ENCODE results near the gene AP3S1.
A peak's percentile ranks its signal among the peaks of the same experiment; 100 is the strongest.

DNA sequence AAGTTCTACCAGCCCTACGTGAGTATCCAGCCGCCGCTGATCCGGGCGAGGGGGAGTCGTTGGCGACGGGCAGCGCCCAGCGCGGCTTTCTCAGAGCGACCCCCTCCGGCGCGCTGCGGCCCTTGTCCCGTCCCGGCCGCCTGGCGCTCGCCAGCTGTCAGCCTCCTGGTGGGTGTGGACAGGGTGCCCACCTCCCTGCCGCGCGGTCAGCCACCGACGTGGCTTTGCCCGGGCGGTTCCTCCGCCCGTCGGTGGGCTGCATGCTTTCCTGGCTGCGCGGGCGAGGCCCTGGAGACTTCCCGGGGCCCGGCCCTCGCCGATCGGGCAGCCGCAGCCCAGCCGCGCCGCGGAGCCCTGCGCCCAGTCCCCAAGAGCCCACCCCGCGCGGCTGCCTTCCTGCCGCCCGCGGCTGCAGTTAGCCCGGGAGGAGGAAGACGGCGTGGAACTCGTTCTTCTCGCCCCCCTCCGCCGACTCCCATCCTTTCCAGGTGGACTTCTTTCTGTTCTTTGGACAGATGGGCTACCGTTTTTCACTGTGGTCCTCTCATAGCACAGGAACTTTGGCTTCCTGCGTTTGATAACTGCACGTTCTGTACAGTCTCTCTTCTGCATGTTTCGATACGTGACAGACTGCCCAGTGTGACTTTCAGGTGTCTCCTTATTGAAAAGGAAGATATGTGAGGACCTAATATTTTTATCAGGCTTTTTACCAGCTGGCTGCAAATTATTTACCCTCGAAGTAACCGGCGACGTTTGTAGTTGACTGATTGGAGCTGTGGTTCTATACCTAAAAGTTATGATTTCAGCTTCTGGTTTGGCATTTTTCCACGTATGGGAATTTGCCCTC is 577 bp downstream of the AP3S1 start:
- TF ChIP-seq POLR2AphosphoS5 (IDR thresholded peaks at IDR 0.05): peak; percentile 7
- TF ChIP-seq POLR2A (IDR thresholded peaks at IDR 0.05): no peak
